Measurements from ENCODE around the gene HEATR5B. TPM values are rescaled to one million over a fixed set of nuclear protein-coding genes. Genes with fewer than 3 reads are reported as not detected.

The HEATR5B gene
- total RNA-seq, 3 donors from 2014 or later: 18.1 to 25.5 (median 22.1) TPM

GRCh38 chr2:37068686-37069085 is 15.5 kb downstream of the HEATR5B start:
- ATAC-seq (no peak), DNase-seq (no peak)
- intact Hi-C loops (cut with DNase I, micrococcal nuclease): no loop called here
- no peak for TF ChIP-seq CTCF (IDR thresholded peaks at IDR 0.05)
- Histone ChIP-seq H3K4me3 (no peak overlapping the region), H3K4me1 (ENCODE audit: low read depth) (no peaks in the 10 kb centered on the region), H3K36me3 (ENCODE audit: low read depth) (peaks cover 7% of the 10 kb centered on the region), H3K9me3 (no peaks in the 10 kb centered on the region)

GRCh38 chr2:37061776-37062175 is 22.4 kb downstream of the HEATR5B start:
- no peaks in the 10 kb centered on the region for H3K4me1 ChIP-seq (ENCODE audit: low read depth)
- ATAC-seq (no peak), DNase-seq (no peak)
- peaks cover 7% of the 10 kb centered on the region for H3K36me3 ChIP-seq (ENCODE audit: low read depth)
- H3K4me3 ChIP-seq: no peak overlapping the region
- no peaks in the 10 kb centered on the region for H3K9me3 ChIP-seq
- intact Hi-C loops (cut with DNase I, micrococcal nuclease): no loop called here
- no peak for TF ChIP-seq CTCF (IDR thresholded peaks at IDR 0.05)

- no peak for TF ChIP-seq CTCF (IDR thresholded peaks at IDR 0.05)
- Histone ChIP-seq H3K36me3 (ENCODE audit: low read depth) (peaks cover 7% of the 10 kb centered on the region), H3K4me3 (no peak overlapping the region), H3K4me1 (ENCODE audit: low read depth) (no peaks in the 10 kb centered on the region), H3K9me3 (no peaks in the 10 kb centered on the region)
- ATAC-seq: no peak
- DNase-seq: no peak
- intact Hi-C loops (cut with DNase I, micrococcal nuclease): no loop called here
Measured at GRCh38 chr2:37061013-37061711, 23.0 kb downstream of the HEATR5B start.

- TF ChIP-seq CTCF (IDR thresholded peaks at IDR 0.05): no peak
- DNase-seq: no peak
- no peak for ATAC-seq
- H3K4me3 ChIP-seq: no peak overlapping the region
- intact Hi-C loops (cut with DNase I, micrococcal nuclease): no loop called here
- no peaks in the 10 kb centered on the region for H3K4me1 ChIP-seq (ENCODE audit: low read depth)
- H3K36me3 ChIP-seq (ENCODE audit: low read depth): peaks cover 7% of the 10 kb centered on the region
- no peaks in the 10 kb centered on the region for H3K9me3 ChIP-seq
Measured at GRCh38 chr2:37060446-37060845, 23.7 kb downstream of the HEATR5B start.

- TF ChIP-seq CTCF (IDR thresholded peaks at IDR 0.05): no peak
- no peak overlapping the region for H3K4me3 ChIP-seq
- intact Hi-C loops (cut with DNase I, micrococcal nuclease): no loop called here
- H3K36me3 ChIP-seq (ENCODE audit: low read depth): peaks cover 4% of the 10 kb centered on the region
- ATAC-seq (no peak), DNase-seq (no peak)
- H3K4me1 ChIP-seq (ENCODE audit: low read depth): no peaks in the 10 kb centered on the region
- no peaks in the 10 kb centered on the region for H3K9me3 ChIP-seq
Measured at GRCh38 chr2:37059841-37060240, 24.3 kb downstream of the HEATR5B start.

Measured in mucosa of descending colon (tissue), 3 donors.